Stimulated activated CD8-positive, alpha-beta memory T cell treated with anti-CD3 and anti-CD28 coated beads, Interleukin-15, amount 100 ng/mL, for 24 hours (primary cell): ENCODE measurements around the gene TEKT5.
"Not testable (repeated sequence)": the region's sequence is repeated elsewhere in the genome, so short reads cannot be mapped to it uniquely, and the experiment has no call there.

Experiments
- DNase-seq: peaks from one replicate; pipeline ENCODE4 v3.0.0-alpha.2; 2020; ENCODE audit warnings: low read depth

Gene TEKT5

DNA sequence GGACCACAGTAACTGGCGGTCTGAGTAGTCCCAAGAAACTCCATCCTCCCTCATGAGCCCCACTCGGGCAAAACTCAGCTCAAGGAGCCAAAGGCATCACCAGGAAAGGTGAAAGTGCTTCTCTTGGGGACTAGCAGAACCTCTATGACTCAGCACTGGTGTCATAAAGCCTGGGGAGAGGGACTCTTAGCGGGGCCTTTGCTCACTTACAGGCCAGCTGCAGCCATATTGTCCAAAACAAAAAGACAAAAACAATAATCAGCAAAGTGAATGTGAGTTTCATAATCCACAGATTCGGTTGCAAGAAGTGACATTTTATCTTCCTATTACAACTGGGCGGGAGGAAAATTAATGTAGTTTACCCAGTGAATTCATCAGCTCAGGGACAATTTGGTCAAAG, at the start of gene TEKT5:
TSS of gene TEKT5 (minus strand) at position 101 of the 400 bp plus-strand sequence. CDS start at position 44, 57 bp downstream.
- DNase-seq, result no peak

DNA sequence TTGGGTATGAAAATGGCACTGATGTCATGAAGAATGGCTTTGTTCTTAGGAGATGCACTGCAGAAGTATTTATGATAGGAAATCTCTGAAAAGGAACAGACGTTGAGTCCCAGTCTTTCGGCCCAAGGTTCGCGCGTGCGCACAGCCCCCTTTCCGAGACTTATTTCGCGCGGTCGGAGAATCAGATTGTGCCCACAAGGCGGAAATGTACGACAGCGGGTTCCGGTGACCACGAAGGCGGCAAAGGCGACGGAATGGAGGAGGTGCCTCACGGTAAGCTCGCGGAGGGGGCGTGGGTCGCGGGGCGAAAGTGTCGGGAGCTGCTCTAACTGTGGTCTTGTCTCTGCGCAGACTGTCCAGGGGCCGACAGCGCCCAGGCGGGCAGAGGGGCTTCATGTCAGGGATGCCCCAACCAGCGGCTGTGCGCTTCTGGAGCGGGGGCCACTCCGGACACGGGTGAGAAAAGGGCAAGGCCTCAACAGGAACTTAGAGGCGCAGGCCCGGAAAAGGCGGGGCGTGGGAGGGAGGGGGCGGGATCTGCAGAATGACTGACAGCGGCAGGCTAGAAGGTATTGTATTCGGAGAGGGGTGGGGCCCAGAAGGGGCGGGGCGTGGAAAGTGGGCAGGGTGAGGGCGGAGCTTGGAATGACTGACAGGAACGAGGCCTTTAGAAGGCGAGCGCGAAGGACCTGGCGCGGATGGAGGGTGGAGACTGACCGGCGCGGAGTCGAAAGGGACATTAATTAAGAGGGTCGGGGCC, 49.1 kb upstream of the TEKT5 start, which contains the start of gene NUBP1:
TSS of gene NUBP1 (plus strand) at position 233 of the 760 bp plus-strand sequence. CDS start at position 255, 22 bp downstream.
- DNase-seq, result peak; percentile 98

DNA sequence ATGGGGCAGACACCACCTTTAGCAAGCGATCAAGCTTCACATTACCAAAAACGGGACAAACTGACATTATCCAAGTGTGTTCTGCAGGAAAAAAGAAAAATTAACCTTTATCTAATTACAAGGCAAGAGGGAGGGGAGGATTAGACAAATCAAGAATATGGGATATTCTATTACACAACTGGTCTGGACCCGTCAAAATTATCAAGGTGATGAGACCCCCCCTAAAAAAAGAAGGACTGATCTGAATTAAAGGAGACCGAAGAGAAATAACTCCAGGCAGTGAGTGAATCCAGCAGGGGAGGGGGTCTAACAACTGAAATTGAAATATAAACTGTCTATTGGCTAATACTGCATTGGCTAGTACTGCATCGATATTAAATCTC, 48.5 kb upstream of the TEKT5 start:
- DNase-seq, result no peak

DNA sequence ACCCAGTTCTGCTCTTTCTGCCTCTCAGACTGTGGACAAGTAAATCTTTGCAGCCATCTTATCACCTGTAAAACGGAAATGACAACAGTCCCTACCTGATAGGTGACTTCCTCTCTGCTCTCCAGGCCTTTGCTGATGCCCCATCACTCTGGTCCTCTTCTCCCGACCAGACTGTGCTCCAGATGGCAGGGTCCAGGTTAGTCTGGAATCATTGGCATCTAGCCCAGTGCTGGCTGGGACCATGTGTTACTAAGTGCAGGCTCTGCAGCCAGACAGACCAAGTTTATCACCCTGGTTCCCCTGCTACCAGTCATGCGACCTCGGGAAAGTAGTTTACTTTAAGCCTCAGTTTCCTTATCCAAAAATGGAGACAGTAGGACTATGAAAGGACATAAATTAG, 47.1 kb upstream of the TEKT5 start:
- DNase-seq, result no peak

DNA sequence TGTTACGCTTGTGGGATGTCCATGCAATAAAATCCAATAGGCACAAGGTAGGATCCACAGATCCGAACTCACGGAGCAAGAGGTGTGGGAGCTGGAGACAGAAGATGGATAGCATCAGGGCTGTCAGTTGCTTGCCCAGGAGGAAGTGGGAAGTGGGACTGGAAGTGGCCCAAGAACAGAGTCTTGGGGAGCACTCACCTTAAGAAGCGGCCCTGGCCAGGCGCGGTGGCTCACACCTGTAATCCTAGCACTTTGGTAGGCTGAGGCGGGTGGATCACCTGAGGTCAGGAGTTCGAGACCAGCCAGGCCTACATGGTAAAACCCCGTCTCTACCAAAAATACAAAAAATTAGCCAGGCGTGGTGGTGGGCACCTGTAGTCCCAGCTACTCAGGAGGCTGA, 46.5 kb upstream of the TEKT5 start:
- not testable (repeated sequence) for DNase-seq

DNA sequence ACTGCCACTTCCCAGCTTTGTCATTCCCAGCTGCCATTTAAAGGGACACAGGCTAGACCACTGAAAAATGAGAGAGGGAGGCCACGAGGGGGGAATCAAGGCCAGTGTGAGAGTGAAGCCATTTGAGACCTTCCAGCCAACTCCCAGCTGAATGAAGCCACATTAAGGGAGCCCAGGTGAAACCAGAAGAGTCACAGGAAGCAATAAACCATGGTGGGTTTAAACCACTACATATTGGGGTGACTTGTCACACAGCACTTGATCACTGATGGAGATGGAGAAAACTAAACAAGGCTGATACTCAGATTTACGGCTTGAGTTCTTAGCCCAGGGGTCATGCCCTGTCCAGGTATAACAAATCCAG, 46.1 kb upstream of the TEKT5 start:
- no peak for DNase-seq

DNA sequence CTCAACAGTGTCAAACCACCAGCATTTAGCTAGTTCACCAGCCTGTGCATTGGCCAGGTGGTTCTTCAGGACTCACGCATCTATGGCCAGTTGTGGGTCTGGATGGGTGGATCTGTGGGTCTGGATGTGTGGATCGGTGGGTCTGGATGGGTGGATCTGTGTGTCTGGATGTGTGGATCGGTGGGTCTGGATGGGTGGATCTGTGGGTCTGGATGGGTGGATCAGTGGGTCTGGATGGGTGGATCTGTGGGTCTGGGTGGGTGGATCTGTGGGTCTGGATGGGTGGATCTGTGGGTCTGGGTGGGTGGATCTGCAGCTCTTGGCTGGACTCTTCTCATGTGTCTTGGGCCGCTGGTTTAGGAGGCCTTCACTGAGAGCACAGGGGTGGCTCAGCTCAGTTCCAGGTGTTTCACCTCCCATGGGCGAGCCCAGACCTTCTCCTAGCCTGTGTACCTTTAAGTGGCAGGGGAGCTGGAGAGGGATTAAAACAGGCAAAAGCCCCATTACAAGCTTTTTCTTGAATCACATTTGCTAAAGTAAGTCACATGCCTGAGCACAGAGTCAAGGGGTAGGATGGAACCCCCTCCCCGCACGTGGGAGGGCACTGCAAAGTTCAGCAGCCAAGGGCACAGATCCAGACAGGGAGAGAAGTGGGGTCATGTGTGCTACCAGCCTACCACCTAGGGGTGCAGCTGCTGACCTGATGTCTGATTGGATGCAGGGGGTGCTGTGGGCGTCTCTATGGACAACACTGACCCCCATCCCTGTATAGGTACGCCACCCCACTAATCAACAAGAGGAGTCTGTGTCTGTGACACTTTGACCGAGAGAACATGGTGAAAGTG, 45.5 kb upstream of the TEKT5 start:
- DNase-seq, result no peak

DNA sequence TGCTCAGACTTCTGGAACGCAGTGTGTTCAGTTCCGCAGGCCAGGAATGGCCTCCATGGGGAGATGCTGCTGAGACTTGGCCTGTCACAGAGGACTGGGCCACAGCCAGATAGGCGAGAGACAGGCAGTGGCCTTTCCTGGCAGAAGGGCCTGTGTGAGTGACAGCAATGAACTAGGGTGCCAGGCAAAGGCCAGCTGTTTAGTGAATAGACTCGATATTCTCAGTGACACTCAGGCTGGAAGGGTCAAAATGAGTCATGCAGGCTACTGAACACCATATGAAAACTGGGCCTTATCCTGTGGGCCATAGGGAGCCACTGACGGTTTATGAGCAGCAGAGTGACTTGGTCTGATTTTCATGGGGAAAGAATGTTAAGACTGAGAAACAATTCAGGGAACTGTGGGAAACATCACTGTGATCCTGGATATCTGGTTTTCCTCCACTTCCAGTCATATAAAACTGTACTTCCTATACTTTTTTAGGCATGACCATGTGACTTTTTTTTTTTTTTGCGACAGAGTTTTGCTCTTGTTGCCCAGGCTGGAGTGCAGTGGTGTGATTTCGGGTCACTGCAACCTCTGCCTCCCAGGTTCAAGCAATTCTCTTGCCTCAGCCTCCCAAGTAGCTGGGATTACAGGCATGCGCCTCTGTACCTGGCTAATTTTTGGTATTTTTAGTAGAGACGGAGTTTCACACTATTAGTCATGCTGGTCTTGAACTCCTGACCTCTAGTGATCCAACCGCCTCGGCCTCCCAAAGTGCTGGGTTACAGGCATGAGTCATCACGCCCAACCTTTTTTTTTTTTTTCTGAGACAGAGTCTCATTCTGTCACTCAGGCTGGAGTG, 43.7 kb upstream of the TEKT5 start:
- no peak for DNase-seq

DNA sequence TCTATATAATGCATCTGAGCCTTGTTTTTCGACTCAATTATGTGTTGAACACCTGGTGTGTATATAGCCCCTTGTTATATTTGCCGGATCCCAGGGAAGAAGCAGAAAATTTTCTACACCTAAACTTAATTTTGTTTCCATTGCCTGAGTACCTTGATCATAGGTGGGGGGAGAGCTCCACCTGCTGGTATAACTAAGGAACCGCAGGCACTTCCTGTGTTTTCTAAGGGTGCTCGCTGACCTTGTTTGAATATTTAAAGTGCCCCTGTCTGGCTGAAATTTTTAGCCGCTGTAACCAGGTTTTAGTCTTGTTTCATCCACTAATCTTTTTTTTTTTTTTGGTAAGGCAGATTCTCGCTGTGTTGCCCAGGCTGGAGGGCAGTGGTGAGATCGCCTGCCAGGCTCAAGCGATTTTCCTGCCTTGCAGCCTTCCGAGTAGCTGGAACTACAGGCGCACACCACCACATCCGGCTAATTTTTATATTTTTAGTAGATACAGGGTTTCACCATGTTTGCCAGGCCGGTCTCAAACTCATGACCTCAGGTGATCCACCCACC, 42.4 kb upstream of the TEKT5 start:
- no peak for DNase-seq

DNA sequence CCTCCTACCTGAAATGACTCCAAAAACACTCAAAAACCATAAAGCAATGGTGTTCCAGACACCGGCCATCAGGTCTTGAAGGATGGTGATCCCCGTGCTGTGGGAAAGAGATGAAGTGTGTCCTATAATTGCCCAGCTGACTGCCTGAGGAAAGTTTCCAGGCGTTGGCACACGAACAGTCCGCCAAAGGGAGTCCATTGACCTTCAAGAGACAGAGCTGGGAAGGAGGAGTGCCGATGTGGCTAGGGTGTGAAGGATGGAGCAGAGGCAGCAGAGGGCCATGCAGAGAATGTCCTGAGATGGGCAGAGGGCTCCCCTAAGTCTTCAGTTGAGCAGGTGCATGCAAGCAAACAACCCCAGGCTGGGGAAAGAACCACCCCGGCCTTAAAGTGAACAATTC, 37.1 kb upstream of the TEKT5 start:
- DNase-seq, result no peak

DNA sequence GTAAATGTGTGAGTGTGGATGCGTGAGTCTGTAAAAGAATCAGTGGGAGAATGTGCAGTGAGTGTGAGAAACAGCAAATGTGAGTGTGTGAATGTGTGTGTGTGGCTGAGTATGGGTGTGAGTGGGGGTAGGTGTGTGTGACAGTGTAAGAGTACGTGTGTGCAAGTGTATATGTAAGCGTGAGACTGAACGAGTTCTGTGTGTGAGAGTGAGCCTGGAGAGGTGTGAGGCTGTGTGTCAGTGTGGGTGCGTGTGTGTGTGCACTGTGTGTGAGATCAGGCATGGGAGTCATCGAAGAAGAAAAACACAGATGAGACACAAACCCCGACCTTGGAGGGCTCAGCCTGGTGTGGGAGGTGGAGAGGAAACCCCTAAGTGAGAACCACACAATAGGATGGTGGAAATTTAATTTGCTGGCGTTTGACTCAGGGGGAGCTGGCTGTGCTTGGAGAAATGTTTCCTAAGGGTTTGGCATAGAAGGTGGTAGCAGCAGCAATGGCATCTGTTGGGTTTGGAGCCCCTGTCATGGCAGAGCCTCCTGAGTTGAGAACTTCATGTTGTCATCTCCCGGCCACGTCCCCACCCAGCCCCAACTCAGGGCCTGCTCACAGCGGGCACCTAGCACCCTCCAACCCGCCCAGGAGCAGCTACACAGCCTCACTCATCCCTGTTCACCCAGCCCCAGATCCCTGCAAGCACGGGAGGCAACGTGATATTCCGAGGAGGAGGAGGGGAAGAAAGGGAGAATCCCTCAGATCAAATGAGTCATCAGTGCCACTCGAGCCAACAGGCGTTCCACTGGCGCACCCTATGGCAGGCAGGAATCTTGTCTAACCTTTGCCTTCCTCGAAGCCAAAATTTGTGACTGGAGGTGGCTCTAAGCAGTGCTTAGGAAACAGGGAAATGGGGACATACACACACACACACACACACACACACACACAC, 34.6 kb upstream of the TEKT5 start:
- no peak for DNase-seq

DNA sequence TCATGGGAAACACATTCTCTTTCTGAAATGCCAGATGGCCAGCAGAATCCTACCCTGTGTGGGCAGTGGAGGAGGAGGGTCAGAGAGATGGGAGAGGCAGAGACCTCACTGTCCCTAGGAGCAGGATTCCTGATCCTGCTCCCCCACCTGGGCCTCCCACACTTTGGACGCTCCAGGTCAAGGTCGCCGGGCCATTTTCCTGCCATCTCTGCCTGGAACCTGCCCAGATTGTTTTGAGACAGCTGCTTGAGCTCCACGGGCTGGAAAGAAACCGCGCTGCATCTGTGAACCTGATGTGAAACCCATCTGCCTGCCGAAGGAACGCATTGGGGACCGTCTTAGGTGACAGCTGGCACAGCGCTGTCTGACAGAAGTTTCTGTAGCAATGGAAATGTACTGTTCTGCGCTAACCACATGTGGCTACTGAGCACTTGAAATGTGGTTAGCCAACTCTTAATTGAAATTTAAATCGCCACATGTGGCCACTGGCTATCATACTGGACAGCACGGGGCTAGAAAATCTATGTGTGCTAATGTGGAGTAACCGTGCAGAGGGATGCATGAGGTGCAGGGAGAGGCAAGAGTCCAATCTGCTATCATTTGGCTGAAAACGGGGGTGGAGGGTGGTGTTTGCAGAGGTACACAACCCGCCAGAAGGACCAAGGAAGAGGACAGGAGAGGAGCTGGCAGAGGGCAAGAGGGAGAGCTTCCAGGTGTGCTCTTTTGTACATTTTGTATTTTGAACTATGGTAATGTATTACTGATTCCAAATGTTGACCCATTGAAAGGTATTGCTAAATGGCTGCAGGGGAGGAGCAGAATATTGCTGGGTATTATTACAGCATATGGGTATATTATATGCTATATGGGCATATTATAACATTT, 33.5 kb upstream of the TEKT5 start:
- no peak for DNase-seq

DNA sequence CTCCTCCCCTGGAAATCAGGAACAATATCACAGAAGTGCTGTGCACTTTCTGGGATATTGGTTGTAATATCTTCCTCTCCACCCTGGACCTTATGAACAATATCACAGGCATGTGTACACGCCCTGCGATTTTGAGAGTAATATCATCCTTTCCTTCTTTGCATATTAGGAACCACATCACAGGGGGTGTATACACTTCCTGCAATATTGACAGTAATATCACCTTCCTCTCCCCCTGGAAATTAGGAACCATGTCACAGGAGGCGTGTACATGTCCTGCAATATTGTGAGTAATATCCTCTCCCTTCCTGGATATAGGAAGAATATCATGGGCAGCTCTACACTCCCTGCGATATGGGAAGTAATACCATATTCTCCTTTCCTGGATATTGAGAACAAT, 14.2 kb upstream of the TEKT5 start:
- DNase-seq, result no peak

DNA sequence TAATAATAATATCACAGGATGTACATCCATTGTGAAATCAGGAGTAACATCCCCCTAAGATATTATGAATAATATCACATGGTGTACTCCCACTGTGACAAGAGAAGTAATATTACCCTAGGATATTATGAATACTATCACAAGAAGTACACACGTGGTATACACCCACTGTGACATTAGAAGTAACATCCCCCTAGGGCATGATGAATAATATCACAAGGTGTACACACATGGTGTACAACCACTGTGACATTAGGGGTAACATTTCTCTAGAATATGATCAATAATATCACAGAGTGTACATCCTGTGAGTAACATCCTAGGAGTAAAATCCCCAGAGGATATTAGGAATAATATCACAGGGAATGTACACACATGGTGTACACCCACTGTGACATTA, 5.0 kb upstream of the TEKT5 start:
- DNase-seq, result no peak

DNA sequence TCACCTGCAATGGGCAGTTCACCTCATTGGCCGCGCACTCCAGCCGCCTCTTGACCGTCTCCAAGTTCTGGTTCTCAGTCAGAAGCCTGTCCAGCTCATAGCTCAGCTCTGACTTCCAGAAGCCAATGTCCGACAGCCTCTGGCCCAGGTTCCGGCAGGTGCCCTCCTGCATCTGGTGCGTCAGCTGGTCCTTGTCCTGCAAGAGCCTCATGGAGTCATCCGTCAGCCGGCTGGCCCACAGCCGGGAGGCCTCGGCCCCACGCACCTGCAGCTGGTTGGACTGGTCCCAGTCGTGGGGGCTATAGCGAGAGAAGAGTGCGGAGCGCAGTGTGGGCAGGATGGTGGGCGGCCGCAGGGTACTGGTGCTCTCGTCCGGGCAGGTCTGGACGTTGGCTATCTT, 424 bp downstream of the TEKT5 start:
- no peak for DNase-seq

DNA sequence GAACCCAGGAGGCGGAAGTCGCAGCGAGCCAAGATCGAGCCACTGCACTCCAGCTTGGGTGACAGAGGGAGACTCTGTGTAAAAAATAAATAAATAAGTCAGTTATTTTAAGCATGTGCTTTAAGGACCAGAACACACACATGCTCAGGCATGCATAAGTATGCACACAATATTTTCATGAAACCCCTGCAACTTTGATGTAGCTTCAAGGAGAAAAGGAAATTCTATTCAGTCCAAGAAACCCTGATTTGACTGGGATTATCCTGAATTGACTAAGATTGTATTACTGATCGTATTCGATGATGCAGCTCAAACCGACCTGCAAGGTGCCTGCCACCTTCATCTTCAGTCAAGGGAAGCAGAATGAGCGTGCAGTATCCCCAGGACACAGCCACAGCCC, 841 bp downstream of the TEKT5 start:
- DNase-seq, result no peak

DNA sequence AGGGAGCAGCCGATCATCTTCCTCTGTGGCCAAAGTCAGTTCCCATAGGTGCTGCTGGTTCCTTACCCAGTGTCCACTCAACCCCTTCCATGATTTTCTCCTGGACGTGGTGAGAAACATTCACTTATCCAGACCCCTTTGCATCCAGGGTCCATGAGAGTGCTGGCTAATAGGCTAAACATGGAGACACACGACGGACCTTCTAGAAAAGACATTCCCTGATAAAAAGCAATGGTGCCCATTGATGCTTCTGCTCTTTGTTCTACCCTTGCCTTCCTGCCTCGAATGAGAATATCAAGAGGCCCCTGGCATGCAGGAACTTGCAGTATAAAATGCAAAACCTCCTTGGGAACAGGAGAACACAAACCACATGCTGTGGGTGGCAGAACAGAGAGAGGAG, 2.3 kb downstream of the TEKT5 start:
- no peak for DNase-seq

DNA sequence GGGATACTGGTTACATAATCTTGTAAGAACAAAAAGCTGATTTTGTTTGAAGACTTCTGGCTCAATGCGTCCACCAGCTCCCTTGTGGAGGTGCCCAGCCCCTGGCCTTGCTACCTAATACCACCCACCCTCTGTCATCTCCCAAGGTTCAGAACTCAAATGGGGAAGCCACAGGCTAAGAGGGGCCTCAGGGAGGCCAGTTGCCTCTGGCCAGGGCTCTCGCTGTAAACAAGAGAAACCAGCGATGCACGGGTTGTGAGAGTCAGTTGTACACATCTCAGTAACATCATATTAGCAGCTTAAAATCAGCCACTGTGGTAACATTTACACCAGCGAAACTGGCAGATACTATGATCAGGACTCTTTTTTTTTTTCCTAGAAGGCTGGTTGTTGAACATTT, 6.0 kb downstream of the TEKT5 start:
- DNase-seq, result no peak

DNA sequence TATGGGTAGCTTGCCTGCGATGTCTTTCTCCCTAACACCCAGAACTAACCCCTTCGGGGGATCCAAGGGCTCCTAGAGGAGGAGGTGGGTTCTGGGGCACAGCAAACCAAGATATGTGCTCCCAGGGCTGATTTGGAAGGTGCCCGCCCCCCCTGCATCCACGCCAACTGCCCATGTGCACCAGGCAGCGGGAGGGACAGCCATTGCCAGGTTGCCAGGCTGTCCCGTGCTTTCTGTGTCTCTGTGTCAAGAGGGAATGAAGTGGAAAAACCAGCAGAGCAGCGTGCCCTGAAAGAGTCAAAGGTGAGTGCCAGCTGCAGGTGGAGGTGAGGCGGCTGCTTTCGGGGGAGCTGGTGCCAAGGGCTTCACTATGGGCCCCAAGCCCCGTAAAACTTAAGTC, 6.4 kb downstream of the TEKT5 start:
- DNase-seq, result no peak

DNA sequence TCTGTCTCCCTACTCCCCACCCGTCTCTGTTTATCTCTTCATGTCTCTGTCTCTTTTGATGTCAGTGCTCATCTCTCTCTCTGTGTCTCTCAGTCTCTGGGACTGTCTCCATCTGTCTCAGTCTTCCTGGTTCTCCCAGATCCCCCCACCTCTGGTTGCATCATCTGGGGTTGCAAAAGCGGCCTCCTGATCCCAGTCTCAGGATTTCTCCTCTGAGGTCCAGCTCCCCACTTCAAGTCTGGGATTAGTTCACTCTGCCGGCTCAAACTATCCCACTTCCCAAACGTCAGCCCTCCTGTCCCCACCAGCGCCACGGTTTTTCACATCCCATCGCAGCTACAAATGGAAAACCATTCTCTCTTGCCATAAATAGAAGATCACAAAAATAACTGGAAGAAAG, 9.0 kb downstream of the TEKT5 start:
- no peak for DNase-seq
